IPS DF 4.7 (cell line): ENCODE measurements around the gene FFAR3.

ENCODE experiments used
- DNase-seq: peaks from one replicate; pipeline ENCODE4 v3.0.0-alpha.2; 2013; ENCODE audit warnings: low spot score; ENCODE audit errors: extremely low read depth

The FFAR3 gene

DNA sequence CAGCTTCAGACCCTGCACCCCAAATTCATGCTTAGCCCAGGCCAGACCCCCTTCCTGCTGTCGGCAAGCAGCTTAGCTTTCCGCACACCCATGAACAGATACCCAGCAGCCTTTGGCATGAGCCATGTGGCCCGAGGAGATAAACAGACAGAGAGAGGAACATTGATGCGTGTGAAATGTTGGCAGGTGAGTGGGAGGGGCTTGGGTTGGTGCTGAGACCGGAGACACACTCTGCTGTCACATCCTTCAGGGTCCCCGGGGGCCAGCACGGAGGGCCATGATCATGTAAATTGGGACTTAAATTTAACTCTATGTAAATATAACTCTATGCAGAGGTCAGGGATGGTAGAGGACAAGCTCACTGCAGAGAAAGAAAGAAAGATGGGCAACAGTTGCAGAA lies 27.8 kb upstream of the FFAR3 start:
- DNase-seq: no peak

GRCh38 chr19:35331551-35332214 lies 26.6 kb upstream of the FFAR3 start:
- no peak for DNase-seq

GRCh38 chr19:35332817-35333216 lies 25.4 kb upstream of the FFAR3 start:
- no peak for DNase-seq

DNA sequence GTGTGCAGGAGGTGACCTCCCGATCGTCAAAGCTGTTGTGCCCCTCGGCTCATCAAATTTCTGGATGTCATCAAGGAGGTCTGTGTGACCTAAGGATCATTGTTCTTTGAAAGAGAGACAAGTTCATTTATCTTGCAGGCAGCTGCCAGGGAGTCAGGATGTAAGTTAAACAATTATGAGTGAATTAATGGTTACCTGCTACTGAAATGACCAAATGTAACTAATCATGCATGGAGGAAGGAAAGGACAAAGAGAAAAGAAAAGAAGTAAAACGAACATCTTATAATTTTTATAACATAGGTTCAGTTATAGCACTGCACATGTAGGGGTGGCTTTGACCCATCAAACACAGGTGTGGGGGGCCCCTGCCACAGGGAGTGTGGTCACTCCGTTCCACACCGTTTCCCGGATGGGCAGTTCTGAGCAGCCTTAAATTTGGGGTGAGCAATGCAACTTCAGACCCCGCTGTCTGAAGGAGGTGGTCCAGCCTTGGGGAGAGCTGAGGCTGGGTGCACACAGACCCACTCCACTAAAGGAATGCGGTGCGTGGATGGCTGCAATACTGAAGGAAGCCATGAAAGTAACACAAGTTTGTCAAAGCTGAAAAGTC lies 24.0 kb upstream of the FFAR3 start:
- DNase-seq: no peak

- DNase-seq: no peak
Observed at GRCh38 chr19:35336166-35336955, 21.9 kb upstream of the FFAR3 start.

DNA sequence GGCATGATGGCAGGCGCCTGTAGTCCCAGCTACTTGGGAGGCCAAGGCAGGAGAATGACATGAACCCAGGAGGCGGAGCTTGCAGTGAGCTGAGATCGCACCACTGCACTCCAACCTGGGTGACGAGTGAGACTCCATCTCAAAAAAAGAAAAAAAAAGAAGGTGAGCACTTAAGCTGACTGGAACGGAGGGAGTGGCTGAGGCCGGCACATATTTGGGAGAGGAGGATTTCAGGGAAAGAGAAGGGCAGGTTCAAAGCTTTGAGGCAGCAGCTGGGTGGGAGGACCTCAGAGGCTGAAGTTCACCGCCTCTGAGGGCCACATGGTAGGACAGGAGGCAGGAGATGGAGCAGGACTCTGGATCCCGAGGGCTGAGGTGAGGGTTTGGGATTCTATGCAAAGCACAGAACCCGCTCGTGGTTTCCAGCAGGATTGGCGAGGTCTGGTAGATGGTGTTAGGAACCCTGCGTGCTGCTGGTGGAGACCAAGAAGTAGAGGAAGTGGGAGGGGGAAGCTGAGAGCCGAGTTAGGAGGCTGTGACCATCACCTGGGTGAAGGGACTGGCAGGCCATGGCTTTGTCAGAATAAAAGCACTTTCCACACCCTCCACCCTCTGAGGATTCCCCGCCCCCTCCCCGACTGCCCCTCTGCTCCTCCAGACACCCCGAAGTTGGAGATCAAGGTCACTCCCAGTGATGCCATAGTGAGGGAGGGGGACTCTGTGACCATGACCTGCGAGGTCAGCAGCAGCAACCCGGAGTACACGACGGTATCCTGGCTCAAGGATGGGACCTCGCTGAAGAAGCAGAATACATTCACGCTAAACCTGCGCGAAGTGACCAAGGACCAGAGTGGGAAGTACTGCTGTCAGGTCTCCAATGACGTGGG lies 20.9 kb upstream of the FFAR3 start:
- DNase-seq: no peak

DNA sequence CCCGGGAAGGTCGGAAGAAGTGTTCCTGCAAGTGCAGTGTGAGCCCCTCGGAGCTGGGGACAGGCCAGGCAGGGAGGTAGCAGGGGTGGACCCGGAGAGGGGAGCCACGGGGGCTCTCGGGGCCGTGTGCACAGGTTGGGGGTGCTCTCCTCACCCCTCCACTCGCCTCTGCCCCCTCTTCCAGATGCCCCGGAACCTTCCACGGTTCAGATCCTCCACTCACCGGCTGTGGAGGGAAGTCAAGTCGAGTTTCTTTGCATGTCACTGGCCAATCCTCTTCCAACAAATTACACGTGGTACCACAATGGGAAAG lies 20.3 kb upstream of the FFAR3 start:
- no peak for DNase-seq

DNA sequence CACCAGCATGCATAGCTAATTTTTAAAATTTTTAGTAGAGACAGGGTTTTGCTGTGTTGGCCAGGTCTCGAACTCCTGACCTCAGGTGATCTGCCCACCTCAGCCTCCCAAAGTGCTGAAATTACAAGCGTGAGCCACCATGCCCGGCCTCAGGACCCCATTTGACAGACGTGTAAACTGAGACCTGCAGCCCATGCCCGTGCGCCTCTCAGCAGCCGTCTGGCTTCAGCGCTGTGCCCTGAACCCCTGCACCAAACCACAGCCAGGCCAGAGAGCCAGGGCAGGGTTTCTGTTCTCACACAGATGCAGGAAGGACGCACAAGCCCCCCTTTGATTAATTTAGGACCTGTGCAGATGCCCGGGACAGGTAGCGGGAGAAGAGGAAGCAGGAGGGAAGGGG lies 17.8 kb upstream of the FFAR3 start:
- DNase-seq: no peak

GRCh38 chr19:35341006-35341405 lies 17.3 kb upstream of the FFAR3 start:
- no peak for DNase-seq

DNA sequence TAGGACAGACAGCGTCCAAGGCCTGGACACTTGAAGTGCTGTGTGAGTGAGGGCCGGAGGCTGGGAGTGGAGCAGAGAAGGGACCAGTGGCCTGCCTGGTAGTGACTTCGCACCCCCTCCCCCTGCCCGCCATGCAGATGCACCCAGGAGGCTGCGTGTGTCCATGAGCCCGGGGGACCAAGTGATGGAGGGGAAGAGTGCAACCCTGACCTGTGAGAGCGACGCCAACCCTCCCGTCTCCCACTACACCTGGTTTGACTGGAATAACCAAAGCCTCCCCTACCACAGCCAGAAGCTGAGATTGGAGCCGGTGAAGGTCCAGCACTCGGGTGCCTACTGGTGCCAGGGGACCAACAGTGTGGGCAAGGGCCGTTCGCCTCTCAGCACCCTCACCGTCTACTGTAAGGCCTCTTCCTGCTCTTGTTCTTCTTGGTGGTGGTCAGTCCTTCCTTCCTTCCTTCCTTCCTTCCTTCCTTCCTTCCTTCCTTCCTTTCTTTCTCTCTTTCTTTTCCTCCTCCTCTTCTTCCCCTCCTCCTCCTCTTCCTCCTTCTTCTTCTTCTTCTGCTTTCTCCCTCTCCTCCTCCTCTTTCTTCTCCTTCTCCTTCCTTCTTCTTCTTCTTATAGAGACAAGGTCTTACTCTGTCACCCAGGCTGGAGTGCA lies 16.6 kb upstream of the FFAR3 start:
- DNase-seq: no peak

- no peak for DNase-seq
Observed at GRCh38 chr19:35342430-35342829, 15.8 kb upstream of the FFAR3 start.

- no peak for DNase-seq
Observed at GRCh38 chr19:35344511-35345031, 13.7 kb upstream of the FFAR3 start.

DNA sequence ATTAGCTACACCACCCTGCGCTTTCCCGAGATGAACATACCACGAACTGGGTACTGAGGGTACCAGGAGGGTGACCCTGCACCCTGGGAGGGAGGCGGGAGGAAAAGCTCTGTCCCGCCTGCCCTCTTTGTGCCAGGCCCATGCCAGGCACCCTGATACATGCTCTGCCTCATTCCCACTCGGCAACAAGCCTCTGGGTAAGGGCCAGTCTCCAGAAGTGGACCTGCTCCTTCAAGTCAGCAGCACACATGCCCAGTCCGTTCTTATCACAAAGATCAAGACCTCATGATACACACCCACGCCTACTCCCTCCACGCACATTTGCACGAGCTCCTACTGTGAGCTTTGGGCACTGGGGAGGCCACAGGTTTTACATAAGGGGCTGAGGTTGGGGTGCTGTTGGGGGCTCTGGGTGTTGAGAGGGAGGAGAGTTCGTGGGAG lies 12.6 kb upstream of the FFAR3 start:
- no peak for DNase-seq

DNA sequence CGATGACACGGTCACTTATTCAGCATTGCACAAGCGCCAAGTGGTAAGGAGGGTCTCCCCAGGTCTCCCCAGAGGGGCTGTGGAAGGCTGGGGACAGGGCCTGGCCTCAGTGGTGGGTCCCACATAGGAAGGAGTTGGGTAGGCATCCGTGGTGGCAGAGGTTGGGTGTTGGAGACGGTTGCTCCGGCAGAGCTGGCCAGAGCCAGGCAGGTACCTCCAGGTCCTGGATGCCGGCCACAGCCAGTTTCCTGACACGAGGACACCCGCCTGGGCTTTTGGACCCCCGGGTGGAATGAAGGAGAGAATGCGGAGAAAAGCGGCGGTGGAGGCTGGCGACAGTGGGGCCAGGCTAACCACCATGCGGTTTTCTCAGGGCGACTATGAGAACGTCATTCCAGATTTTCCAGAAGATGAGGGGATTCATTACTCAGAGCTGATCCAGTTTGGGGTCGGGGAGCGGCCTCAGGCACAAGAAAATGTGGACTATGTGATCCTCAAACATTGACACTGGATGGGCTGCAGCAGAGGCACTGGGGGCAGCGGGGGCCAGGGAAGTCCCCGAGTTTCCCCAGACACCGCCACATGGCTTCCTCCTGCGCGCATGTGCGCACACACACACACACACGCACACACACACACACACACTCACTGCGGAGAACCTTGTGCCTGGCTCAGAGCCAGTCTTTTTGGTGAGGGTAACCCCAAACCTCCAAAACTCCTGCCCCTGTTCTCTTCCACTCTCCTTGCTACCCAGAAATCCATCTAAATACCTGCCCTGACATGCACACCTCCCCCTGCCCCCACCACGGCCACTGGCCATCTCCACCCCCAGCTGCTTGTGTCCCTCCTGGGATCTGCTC lies 11.8 kb upstream of the FFAR3 start:
- DNase-seq: no peak

GRCh38 chr19:35347171-35347929 lies 10.9 kb upstream of the FFAR3 start, which contains the start of gene FFAR1:
TSS of gene FFAR1 (plus strand) at chr19:35347902. CDS start at chr19:35351552, 3,650 bp downstream.
- no peak for DNase-seq

- no peak for DNase-seq
Observed at GRCh38 chr19:35347930-35348298, 10.3 kb upstream of the FFAR3 start.

DNA sequence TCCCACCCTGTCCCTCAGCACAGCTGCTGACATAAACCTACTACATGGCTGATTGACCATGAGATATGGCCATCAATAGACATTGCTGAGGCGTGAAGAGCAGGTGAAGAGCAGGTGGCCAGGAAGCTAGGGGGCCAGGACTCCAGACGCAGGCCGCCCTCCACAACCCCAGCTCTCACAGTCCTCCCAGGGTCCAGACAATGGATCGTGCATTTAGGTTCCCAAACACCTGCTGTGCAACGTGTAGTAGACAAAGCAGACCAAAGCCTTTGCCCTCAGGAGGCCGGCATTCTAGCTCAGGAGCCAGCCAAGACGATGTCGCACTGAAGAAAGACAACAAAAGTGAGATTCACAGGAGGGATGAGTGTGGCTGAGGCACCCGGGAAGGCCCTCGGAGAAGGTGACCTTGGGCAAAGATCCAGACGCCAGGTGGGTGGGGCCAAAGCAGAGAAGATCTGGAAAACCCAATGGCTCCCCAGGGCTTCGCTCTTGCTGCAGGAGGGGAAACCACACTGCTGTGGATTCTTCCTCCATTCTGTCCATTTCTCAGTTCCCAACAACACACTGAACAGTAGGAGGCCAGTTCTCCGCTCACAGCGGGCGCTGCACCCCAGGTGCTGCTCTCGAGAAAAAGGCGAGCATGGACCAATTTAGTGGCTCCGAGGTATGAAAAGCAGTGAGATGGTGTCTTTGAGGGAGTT lies 9.2 kb upstream of the FFAR3 start:
- no peak for DNase-seq
